Immature natural killer cell (primary cell): ENCODE data around the gene CAMSAP1. TPM values are rescaled to one million over a fixed set of nuclear protein-coding genes. Genes with fewer than 3 reads are reported as not detected.
A peak's percentile ranks its signal among the peaks of the same experiment; 100 is the strongest.

Experiments
- DNase-seq, 3 donors: peaks; one replicate each; pipeline ENCODE4 v3.0.0; 2022; ENCODE audit warnings: mixed read lengths in 1 of 3
- H3K27ac Mint-ChIP-seq, 6 donors: one replicate each; pipeline ENCODE4 v1.8.0; 2020; ENCODE audit warnings: mixed read lengths in 6 of 6, mild to moderate bottlenecking in 5 of 6, inconsistent platforms in 4 of 6, moderate library complexity in 3 of 6
- H3K27me3 Mint-ChIP-seq, 3 donors: one replicate each; pipeline ENCODE4 v1.8.0; 2020 to 2021; ENCODE audit warnings: low read depth in 3 of 3, mild to moderate bottlenecking in 3 of 3, mixed read lengths in 3 of 3, moderate library complexity in 3 of 3, inconsistent platforms in 1 of 3
- H3K36me3 Mint-ChIP-seq, 3 donors: one replicate each; pipeline ENCODE4 v1.8.0; 2020; ENCODE audit warnings: mixed read lengths in 3 of 3, inconsistent platforms in 2 of 3, mild to moderate bottlenecking in 2 of 3
- H3K4me1 Mint-ChIP-seq, 2 donors: one replicate each; pipeline ENCODE4 v1.8.0; 2020; ENCODE audit warnings: inconsistent platforms in 2 of 2, mild to moderate bottlenecking in 2 of 2, mixed read lengths in 2 of 2, moderate library complexity in 1 of 2
- H3K4me3 Mint-ChIP-seq, 5 donors: one replicate each; pipeline ENCODE4 v1.8.0; 2020; ENCODE audit warnings: mild to moderate bottlenecking in 5 of 5, mixed read lengths in 5 of 5, inconsistent platforms in 3 of 5, moderate library complexity in 3 of 5
- H3K9me3 Mint-ChIP-seq, 6 donors: one replicate each; pipeline ENCODE4 v1.8.0; 2020; ENCODE audit warnings: mild to moderate bottlenecking in 6 of 6, mixed read lengths in 6 of 6, inconsistent platforms in 4 of 6, moderate library complexity in 3 of 6
- polyA plus RNA-seq, 3 donors: library from polyadenylated mRNA; unstranded; fragments of 300-500 nt; fragmentation: Illumina TruSeq; gene quantifications; one replicate each; pipeline ENCODE4 v1.2.3, GENCODE V29; 2021

The CAMSAP1 gene
- polyA plus RNA-seq, 3 donors from 2014 or later: 0.10 to 1.7 (median 1.1) TPM

- Mint-ChIP-seq H3K9me3 (no peaks in the 10 kb centered on the region), H3K4me3 (no peak overlapping the region), H3K36me3 (peaks cover 0 to 9% (median 4%) of the 10 kb centered on the region in 3 donors), H3K27me3 (peaks cover 0 to 4% (median 0%) of the 10 kb centered on the region in 3 donors), H3K27ac (no peak overlapping the region), H3K4me1 (peaks cover 2 to 10% of the 10 kb centered on the region in 2 donors)
- no peak for DNase-seq
Measured at GRCh38 chr9:135835131-135835530, 72.2 kb downstream of the CAMSAP1 start.

GRCh38 chr9:135833864-135834263 lies 73.5 kb downstream of the CAMSAP1 start:
- H3K4me3 Mint-ChIP-seq: no peak overlapping the region
- H3K4me1 Mint-ChIP-seq: peaks cover 2 to 10% of the 10 kb centered on the region in 2 donors
- peaks cover 0 to 4% (median under 1%) of the 10 kb centered on the region in 6 donors for H3K9me3 Mint-ChIP-seq
- H3K27me3 Mint-ChIP-seq: peaks cover 0 to 4% (median 0%) of the 10 kb centered on the region in 3 donors
- peaks cover under 1 to 17% (median 6%) of the 10 kb centered on the region in 3 donors for H3K36me3 Mint-ChIP-seq
- no peak for DNase-seq
- no peak overlapping the region for H3K27ac Mint-ChIP-seq

- DNase-seq: no peak
- H3K27ac Mint-ChIP-seq: no peak overlapping the region
- peaks cover 3 to 13% (median 9%) of the 10 kb centered on the region in 6 donors for H3K9me3 Mint-ChIP-seq
- peaks cover 2 to 10% of the 10 kb centered on the region in 2 donors for H3K4me1 Mint-ChIP-seq
- H3K4me3 Mint-ChIP-seq: no peak overlapping the region
- peaks cover 0 to 4% (median 0%) of the 10 kb centered on the region in 3 donors for H3K27me3 Mint-ChIP-seq
- peaks cover 16 to 37% (median 33%) of the 10 kb centered on the region in 3 donors for H3K36me3 Mint-ChIP-seq
Measured at GRCh38 chr9:135830496-135830895, 76.8 kb downstream of the CAMSAP1 start.

- H3K27ac Mint-ChIP-seq: no peak overlapping the region
- no peak for DNase-seq
- peaks cover 0 to 4% (median 0%) of the 10 kb centered on the region in 3 donors for H3K27me3 Mint-ChIP-seq
- H3K4me1 Mint-ChIP-seq: peaks cover 2 to 10% of the 10 kb centered on the region in 2 donors
- peaks cover 3 to 13% (median 9%) of the 10 kb centered on the region in 6 donors for H3K9me3 Mint-ChIP-seq
- H3K4me3 Mint-ChIP-seq: no peak overlapping the region
- peaks cover 20 to 38% (median 37%) of the 10 kb centered on the region in 3 donors for H3K36me3 Mint-ChIP-seq
Measured at GRCh38 chr9:135828656-135829055, 78.7 kb downstream of the CAMSAP1 start.

GRCh38 chr9:135827866-135828580 lies 79.3 kb downstream of the CAMSAP1 start:
- peak overlapping the region in 1 of 6 donors; percentile 34 for H3K27ac Mint-ChIP-seq
- no peak for DNase-seq
- peaks cover 0 to 3% (median 0%) of the 10 kb centered on the region in 3 donors for H3K27me3 Mint-ChIP-seq
- no peak overlapping the region for H3K4me3 Mint-ChIP-seq
- peaks cover 3 to 13% (median 9%) of the 10 kb centered on the region in 6 donors for H3K9me3 Mint-ChIP-seq
- peaks cover 24 to 45% (median 42%) of the 10 kb centered on the region in 3 donors for H3K36me3 Mint-ChIP-seq
- H3K4me1 Mint-ChIP-seq: peaks cover 2 to 6% of the 10 kb centered on the region in 2 donors

GRCh38 chr9:135827301-135827700 lies 80.0 kb downstream of the CAMSAP1 start:
- Mint-ChIP-seq H3K27ac (no peak overlapping the region), H3K4me3 (no peak overlapping the region), H3K36me3 (peaks cover 29 to 51% (median 43%) of the 10 kb centered on the region in 3 donors), H3K4me1 (peaks cover 2 to 6% of the 10 kb centered on the region in 2 donors), H3K27me3 (peaks cover 0 to 3% (median 0%) of the 10 kb centered on the region in 3 donors), H3K9me3 (peaks cover 3 to 13% (median 9%) of the 10 kb centered on the region in 6 donors)
- no peak for DNase-seq

- Mint-ChIP-seq H3K36me3 (peaks cover 34 to 57% (median 48%) of the 10 kb centered on the region in 3 donors), H3K27me3 (peaks cover 0 to 1% (median 0%) of the 10 kb centered on the region in 3 donors), H3K27ac (no peak overlapping the region), H3K4me3 (no peak overlapping the region), H3K9me3 (peaks cover 3 to 13% (median 9%) of the 10 kb centered on the region in 6 donors), H3K4me1 (peaks cover 0 to 2% of the 10 kb centered on the region in 2 donors)
- DNase-seq: no peak
Measured at GRCh38 chr9:135826188-135826545, 81.2 kb downstream of the CAMSAP1 start.

- Mint-ChIP-seq H3K27me3 (peaks cover 0 to 1% (median 0%) of the 10 kb centered on the region in 3 donors), H3K36me3 (peaks cover 34 to 62% (median 47%) of the 10 kb centered on the region in 3 donors), H3K27ac (no peak overlapping the region), H3K4me1 (peaks cover 0 to 2% of the 10 kb centered on the region in 2 donors), H3K9me3 (peaks cover 3 to 13% (median 9%) of the 10 kb centered on the region in 6 donors), H3K4me3 (no peak overlapping the region)
- no peak for DNase-seq
Measured at GRCh38 chr9:135825435-135826187, 81.7 kb downstream of the CAMSAP1 start.

- Mint-ChIP-seq H3K27ac (peak overlapping the region in 1 of 6 donors; percentile 34), H3K4me1 (no peaks in the 10 kb centered on the region), H3K27me3 (peaks cover 0 to 1% (median 0%) of the 10 kb centered on the region in 3 donors), H3K4me3 (no peak overlapping the region), H3K36me3 (peaks cover 30 to 65% (median 33%) of the 10 kb centered on the region in 3 donors), H3K9me3 (peaks cover 0 to 2% (median under 1%) of the 10 kb centered on the region in 6 donors)
- DNase-seq: no peak
Measured at GRCh38 chr9:135823036-135823435, 84.3 kb downstream of the CAMSAP1 start.

- peaks cover 0 to 1% (median 0%) of the 10 kb centered on the region in 3 donors for H3K27me3 Mint-ChIP-seq
- H3K9me3 Mint-ChIP-seq: no peaks in the 10 kb centered on the region
- no peaks in the 10 kb centered on the region for H3K4me1 Mint-ChIP-seq
- peaks cover 27 to 60% (median 30%) of the 10 kb centered on the region in 3 donors for H3K36me3 Mint-ChIP-seq
- H3K4me3 Mint-ChIP-seq: no peak overlapping the region
- H3K27ac Mint-ChIP-seq: no peak overlapping the region
- no peak for DNase-seq
Measured at GRCh38 chr9:135822374-135822755, 85.0 kb downstream of the CAMSAP1 start.

- Mint-ChIP-seq H3K36me3 (peaks cover 22 to 55% (median 26%) of the 10 kb centered on the region in 3 donors), H3K27ac (no peak overlapping the region), H3K27me3 (peaks cover 0 to 1% (median 1%) of the 10 kb centered on the region in 3 donors), H3K4me1 (no peaks in the 10 kb centered on the region), H3K4me3 (no peak overlapping the region), H3K9me3 (no peaks in the 10 kb centered on the region)
- DNase-seq: no peak
Measured at GRCh38 chr9:135821733-135822373, 85.5 kb downstream of the CAMSAP1 start.

- H3K27me3 Mint-ChIP-seq: peaks cover 0 to 2% (median 1%) of the 10 kb centered on the region in 3 donors
- H3K36me3 Mint-ChIP-seq: peaks cover 16 to 56% (median 28%) of the 10 kb centered on the region in 3 donors
- no peak overlapping the region for H3K27ac Mint-ChIP-seq
- H3K4me1 Mint-ChIP-seq: no peaks in the 10 kb centered on the region
- H3K9me3 Mint-ChIP-seq: no peaks in the 10 kb centered on the region
- no peak for DNase-seq
- no peak overlapping the region for H3K4me3 Mint-ChIP-seq
Measured at GRCh38 chr9:135821116-135821515, 86.2 kb downstream of the CAMSAP1 start.

GRCh38 chr9:135820661-135821060 lies 86.7 kb downstream of the CAMSAP1 start:
- no peak for DNase-seq
- Mint-ChIP-seq H3K36me3 (peaks cover 17 to 58% (median 28%) of the 10 kb centered on the region in 3 donors), H3K4me1 (no peaks in the 10 kb centered on the region), H3K9me3 (no peaks in the 10 kb centered on the region), H3K27me3 (peaks cover 0 to 2% (median 1%) of the 10 kb centered on the region in 3 donors), H3K4me3 (no peak overlapping the region), H3K27ac (no peak overlapping the region)
